ENCODE results near the gene FOXD2. TPM values are rescaled to one million over a fixed set of nuclear protein-coding genes. Genes with fewer than 3 reads are reported as not detected.

The FOXD2 gene
- total and polyA plus RNA-seq, 2 of the 4 experiments (the other 2 are of a cell fraction) = under 0.01 to 0.03 TPM

GRCh38 chr1:47452426-47452825 lies 14.6 kb downstream of the FOXD2 start:
- no peak overlapping the region for H4K91ac ChIP-seq (ENCODE audit: insufficient read depth, low read depth, low read length)
- in situ Hi-C loops (cut with MboI; ENCODE audit: low sequenced_read_pairs) = no loop called here
- no peak overlapping the region for H2BK15ac ChIP-seq (ENCODE audit: low read depth, low read length)
- DNase-seq (no peak), ATAC-seq (ENCODE audit: low read depth) (no peak)
- H3K4me2 ChIP-seq (ENCODE audit: low read depth, low read length) = no peak overlapping the region
- H3K14ac ChIP-seq (replicated peaks; ENCODE audit: low read depth, low read length) = no peak overlapping the region
- no peak overlapping the region for H2AFZ ChIP-seq (replicated peaks; ENCODE audit: low read length, poor library complexity)
- no peaks in the 10 kb centered on the region for H3K4me1 ChIP-seq (ENCODE audit: control insufficient read depth, insufficient read depth, low read length)
- no peak overlapping the region for H4K8ac ChIP-seq (ENCODE audit: low read depth in 2 of 2, low read length in 2 of 2)
- intact Hi-C loops (cut with micrococcal nuclease) = no loop called here
- H3K79me1 ChIP-seq (ENCODE audit: low read depth in 1 of 2, low read length in 2 of 2) = no peaks in the 10 kb centered on the region
- no peak overlapping the region for H3K56ac ChIP-seq (ENCODE audit: extremely low read depth, insufficient read depth, low read length)
- no peak overlapping the region for H3K18ac ChIP-seq (ENCODE audit: low read depth, low read length)
- H3K9me3 ChIP-seq (ENCODE audit: control insufficient read depth, insufficient read depth, low read length) = no peaks in the 10 kb centered on the region
- ChIA-PET POLR2A (ENCODE audit: unreplicated experiment) (no interaction called here), CTCF (no interaction called here)
- TF ChIP-seq NFE2L2 (IDR thresholded peaks at IDR 0.05; ENCODE audit: low read depth, low read length) = no peak
- TF ChIP-seq SMC3 (IDR thresholded peaks at IDR 0.05; ENCODE audit: low read depth, low read length) = no peak
- no peak for TF ChIP-seq CTCF (conservative IDR thresholded peaks at IDR 0.05; ENCODE audit: low read depth, low read length)
- TF ChIP-seq FOS (IDR thresholded peaks at IDR 0.05; ENCODE audit: low read depth, low read length) = no peak
- no peak for TF ChIP-seq RAD21 (IDR thresholded peaks at IDR 0.05; ENCODE audit: low read length)
- TF ChIP-seq CHD1 (IDR thresholded peaks at IDR 0.05; ENCODE audit: low read depth, low read length) = no peak
- TF ChIP-seq CEBPB (IDR thresholded peaks at IDR 0.05; ENCODE audit: low read depth, low read length) = no peak
- no peak for TF ChIP-seq MAFK (IDR thresholded peaks at IDR 0.05; ENCODE audit: low read depth, low read length)
- TF ChIP-seq USF2 (IDR thresholded peaks at IDR 0.05; ENCODE audit: low read depth, low read length) = no peak
- TF ChIP-seq BHLHE40 (IDR thresholded peaks at IDR 0.05; ENCODE audit: low read depth, low read length) = no peak
- no peak for TF ChIP-seq POLR2A (IDR thresholded peaks at IDR 0.05; ENCODE audit: low read depth, low read length)
- TF ChIP-seq RCOR1 (IDR thresholded peaks at IDR 0.05; ENCODE audit: insufficient replicate concordance, low read length) = no peak
- no peak for TF ChIP-seq MXI1 (IDR thresholded peaks at IDR 0.05; ENCODE audit: borderline replicate concordance, low read depth, low read length)
- no peak for TF ChIP-seq ELK1 (IDR thresholded peaks at IDR 0.05; ENCODE audit: borderline replicate concordance, low read depth, low read length)
- TF ChIP-seq MAZ (IDR thresholded peaks at IDR 0.05; ENCODE audit: borderline replicate concordance, low read depth, low read length) = no peak
- no peak for TF ChIP-seq RFX5 (IDR thresholded peaks at IDR 0.05; ENCODE audit: low read depth, low read length)
- no peak overlapping the region for H3K4ac ChIP-seq (ENCODE audit: low read depth, low read length)
- no peaks in the 10 kb centered on the region for H3K9me1 ChIP-seq (ENCODE audit: insufficient read depth, low read length)
- H4K20me1 ChIP-seq (ENCODE audit: insufficient read depth, low read length) = no peaks in the 10 kb centered on the region; the same call in 1 of the 2 replicates
- H3K4me3 ChIP-seq (ENCODE audit: insufficient read depth, low read depth, low read length) = no peak overlapping the region
- H3K27ac ChIP-seq (ENCODE audit: insufficient read depth, low read length) = no peak overlapping the region
- peaks cover 43% of the 10 kb centered on the region for H3K27me3 ChIP-seq (ENCODE audit: control insufficient read depth, insufficient read depth, low read length)
- dilution Hi-C loops (cut with HindIII; ENCODE audit: low sequenced_read_pairs, unreplicated experiment) = no loop called here
- H2AK5ac ChIP-seq (ENCODE audit: low read depth, low read length) = no peak overlapping the region
- no peak overlapping the region for H2BK120ac ChIP-seq (ENCODE audit: low read depth, low read length)
- BruUV-seq (replicated peaks) = no TSS peak
- no peak overlapping the region for H3K23ac ChIP-seq (ENCODE audit: low read depth, low read length)
- no peak overlapping the region for H3K9ac ChIP-seq (ENCODE audit: low read depth, low read length)
- H2AK9ac ChIP-seq (replicated peaks; ENCODE audit: low read depth, low read length, poor library complexity) = no peak overlapping the region
- no peak overlapping the region for H2BK20ac ChIP-seq (ENCODE audit: low read depth, low read length)
- no peaks in the 10 kb centered on the region for H3K36me3 ChIP-seq (ENCODE audit: control insufficient read depth, insufficient read depth, low read length)
- WGBS, 2 experiments (ENCODE audit: extremely low coverage in 2 of 2, insufficient read length in 1 of 2) = no CpG with 5 or more reads among the region's 1 CpG
- no peak overlapping the region for H2BK5ac ChIP-seq (ENCODE audit: low read depth, low read length, poor library complexity, severe bottlenecking)
- no peak overlapping the region for H4K5ac ChIP-seq (ENCODE audit: low read depth, low read length)

All from IMR-90 (cell line).